NCI-H748 (cell line): ENCODE data around the gene ULK3.

ENCODE experiments used
- DNase-seq: peaks from one replicate; lab custom pipeline; 2025; ENCODE audit not compliant: unreplicated experiment; lab: John Stamatoyannopoulos, UW

The ULK3 gene

DNA sequence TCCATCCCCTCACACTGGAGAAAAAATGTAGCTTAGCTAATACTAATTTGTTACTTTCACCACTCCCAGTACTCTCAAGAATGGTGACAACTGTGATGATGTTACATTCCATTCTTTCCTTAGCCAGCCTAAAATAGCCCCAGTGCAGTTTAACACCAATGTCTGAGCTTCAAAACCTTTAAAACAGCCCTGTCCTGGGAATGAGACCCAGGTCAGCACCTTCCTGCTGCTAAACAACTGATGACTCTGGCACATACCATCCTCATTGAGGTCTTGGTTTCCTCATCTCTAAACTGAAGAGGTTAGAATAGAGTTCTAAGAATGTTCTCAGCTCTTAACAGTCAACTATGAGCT, 26.4 kb upstream of the ULK3 start:
- DNase-seq, result no peak

DNA sequence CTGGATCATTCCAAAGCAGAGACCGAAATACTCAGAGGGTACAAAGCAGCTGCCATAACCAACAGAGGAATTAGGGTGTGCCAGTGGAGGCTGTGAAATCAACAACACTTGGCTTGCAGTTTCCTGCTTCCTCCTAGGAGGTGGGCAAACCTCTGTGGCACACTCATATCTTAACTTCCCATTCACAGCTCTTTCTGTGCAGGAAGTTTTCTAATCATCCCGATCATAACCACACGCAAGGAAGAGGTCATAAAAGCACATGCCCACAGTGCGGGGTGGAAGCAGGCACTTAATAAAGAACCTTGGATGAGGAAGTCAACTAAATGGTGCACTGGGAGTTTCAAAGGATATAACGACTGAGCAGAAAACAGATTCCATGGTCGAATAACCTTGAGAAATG, 25.1 kb upstream of the ULK3 start:
- DNase-seq, result no peak

DNA sequence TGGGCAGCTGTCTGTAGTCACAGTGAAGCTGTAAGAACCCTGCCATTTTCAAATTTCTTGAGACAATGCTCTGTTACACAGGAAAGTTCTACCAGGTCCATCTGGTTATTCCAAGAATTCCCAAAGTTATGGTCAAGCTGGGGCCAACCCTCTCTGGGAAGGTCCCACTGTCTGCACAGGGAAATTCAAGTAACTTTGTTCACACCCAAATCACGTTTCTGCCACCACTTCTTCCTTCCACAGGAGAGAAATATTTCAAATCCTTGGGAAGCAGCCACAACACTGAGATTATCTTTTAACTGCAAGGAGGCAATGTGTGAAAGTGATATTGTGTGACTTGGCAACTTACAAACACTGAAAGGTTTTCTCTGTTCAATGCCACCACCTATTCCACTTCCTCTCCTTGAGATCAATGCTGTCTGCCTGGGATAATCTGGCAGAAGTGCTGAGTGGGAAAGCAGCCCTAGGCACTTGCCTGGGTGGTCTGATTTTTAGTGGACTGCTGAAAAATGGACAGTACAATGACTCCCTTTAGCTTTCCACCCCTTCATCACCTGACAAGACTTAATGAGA, 24.6 kb upstream of the ULK3 start:
- DNase-seq, result no peak

DNA sequence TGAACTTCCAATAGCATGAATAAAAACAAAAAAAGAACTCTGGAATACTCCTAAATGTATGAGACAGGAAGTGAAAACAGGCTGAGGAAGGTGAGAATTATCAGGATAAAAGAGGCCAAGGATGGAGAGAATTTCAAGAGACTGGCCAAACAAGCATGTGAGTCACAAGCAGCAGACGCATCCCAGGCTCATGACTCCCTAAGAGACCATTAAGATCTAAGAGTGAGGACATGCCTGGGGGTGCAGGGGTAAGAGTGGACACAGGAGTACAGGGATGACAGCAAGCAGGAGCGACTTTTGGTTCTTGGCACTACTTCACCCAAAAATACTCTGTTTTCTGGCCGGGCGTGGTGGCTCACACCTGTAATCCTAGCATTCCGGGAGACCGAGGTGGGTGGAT, 23.1 kb upstream of the ULK3 start:
- no peak for DNase-seq

DNA sequence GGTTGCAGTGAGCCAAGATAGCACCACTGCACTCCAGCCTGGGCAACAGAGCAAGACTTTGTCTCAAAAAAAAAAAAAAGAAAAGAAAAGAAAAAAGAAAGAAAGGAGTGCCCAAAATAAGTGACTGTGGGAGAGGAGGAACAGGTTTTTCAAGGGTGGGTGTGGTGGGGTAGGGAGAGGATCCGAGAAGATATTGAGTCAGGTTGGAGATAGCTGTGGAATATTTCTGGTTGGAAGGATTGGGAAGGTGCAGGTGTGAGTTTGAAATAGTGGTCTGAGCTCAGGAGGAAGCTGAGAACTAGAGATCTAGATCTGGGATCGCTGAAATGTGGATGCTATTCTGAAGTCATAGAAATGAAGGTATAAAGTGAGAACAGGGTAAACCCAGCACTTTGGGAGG, 22.4 kb upstream of the ULK3 start:
- no peak for DNase-seq

DNA sequence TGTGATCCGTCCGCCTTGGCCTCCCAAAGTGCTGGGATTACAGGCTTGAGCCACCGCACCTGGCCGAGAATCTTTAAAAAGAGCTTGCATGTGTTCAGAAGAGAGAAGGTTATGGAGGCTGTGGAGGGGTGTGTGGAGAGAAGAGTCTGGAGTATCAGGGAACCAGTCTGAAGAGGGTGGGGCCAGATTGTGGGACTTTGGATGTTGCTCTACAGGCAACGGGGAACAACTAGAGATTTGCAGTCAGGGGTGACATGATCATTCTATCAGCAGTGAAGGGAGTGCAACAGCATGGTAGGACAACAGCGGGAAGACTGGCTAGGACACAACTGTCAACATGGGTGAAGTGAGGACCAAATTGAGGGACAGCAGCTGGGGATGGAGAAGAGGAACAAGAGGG, 21.3 kb upstream of the ULK3 start:
- DNase-seq, result no peak

DNA sequence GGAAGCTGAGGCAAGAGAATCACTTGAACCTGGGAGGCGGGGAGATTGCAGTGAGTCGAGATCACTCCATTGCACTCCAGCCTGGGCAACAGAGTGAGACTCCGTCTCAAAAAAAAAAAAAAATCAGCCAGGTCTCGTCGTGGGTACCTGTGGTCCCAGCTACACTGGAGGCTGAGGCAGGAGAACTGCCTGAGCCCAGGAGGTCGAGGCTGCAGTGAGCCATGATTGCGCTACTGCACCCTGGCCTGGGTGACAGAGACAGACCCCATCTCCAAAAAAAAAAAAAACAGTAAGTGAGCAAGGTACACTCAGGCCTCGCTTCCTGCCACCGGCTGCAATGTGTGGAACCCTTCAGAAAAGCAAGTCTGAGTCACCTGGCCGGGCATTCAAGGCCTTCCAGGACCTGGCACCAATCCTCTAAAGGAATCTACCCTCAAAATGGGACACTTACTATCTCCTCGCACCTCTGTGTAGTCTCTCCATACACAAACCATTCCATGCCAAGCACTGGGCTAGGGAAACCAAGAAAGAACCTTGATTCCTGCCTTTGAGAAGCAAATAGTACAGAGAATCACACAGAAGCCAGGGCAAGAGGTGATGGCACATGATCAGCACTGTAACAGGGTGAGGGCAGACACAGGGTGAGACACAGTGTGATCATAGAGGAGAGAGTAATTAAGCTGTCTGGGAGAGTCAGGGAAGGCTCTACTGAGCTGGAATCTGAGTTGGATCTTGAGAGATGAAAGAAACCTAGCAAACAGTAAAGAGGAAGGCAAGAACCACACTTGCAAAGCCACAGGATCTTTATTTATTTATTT, 20.5 kb upstream of the ULK3 start:
- no peak for DNase-seq

DNA sequence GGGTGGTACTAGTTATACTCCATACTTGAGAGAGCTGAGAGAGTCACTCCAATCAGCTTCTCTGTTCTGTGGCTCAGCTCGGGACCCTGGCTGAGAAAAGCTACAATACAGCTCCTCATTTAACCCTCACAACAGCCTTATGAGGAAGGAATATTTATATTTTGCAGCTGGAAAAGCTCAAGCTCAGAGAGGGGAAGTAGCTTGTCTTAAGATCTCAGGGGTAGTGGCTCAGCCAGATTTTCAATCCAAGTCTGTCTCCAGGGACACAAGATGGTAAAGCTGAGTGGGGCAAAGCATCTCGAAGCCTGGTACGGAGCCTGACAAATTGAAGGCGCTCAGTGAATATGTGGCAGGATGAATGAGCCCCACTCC, 15.4 kb upstream of the ULK3 start:
- no peak for DNase-seq

DNA sequence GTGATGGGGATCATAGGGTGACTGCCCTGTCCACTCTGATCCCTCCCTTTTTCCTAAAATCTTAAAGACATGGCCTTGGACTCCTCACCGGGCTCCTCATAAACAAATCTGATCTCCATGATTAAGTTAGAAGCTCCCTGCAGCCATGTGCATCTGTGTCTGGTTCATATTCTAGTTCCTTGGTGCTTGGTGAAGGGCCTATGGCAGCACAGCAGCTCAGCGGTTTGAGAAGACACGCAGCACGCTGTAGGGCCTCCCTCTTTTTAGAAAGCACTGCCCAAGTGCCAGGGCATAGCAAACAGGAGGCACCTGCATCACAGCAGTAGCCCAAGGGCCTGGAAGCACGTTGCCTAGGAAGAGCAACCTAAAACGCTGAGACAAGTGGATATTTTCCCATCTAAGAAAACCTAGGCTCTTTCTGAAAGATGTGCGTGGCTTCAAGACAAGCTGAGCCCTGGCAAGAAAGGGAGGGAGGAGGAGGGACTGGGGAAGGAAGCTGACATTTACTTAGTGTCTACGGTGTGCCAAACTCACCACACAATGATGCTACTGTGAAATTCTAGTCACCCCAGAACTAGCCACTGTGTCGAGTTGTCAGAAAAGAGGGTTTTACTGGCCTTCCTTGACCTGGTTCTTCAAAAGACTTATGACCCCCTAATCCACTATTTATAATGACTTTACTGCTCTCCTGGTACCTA, 14.9 kb upstream of the ULK3 start:
- DNase-seq, result no peak

DNA sequence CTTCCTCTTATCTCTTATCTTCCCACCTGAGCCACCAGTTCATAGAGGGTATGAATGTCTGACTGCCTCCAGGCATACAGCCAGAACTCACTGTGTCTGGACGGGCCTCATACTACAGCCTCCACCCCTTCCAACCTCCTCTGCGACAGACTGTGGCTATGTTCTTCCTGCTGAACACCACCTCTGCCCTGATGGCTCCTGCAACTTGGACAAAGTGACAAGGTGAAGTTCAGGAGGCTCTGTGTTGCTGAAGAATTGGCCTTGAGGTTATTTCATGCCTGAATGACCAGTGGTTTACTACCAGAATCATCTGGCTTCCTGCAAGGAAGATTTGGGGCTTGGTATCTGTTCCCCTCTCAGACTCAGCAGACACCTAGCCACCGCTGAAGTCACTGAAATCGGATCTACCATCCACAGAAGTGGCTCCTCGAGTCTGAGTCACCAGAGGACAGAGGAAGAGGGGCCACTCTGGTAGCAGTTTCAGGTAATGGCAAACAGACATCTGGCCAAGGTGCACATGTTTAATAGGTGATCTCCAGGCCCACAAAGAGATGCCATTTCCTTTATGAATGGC, 14.2 kb upstream of the ULK3 start:
- no peak for DNase-seq

DNA sequence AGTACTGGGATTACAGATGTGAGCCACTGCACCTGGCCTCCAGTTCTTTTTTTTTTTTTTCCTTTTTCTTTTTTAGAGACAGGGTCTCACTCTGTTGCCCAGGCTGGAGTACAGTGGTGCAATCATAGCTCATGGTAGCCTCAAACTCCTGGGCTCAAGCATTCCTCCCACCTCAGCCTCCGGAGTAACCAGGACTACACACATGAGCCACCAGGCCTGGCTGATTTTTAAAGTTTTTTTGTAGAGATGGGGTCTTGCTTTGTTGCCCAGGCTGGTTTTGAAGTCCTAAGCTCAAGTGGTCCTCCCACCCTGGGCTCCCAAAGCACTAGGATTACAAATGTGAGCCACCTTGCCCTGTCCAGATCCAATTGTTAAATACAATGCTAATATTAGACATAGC, 13.6 kb upstream of the ULK3 start:
- DNase-seq, result no peak

DNA sequence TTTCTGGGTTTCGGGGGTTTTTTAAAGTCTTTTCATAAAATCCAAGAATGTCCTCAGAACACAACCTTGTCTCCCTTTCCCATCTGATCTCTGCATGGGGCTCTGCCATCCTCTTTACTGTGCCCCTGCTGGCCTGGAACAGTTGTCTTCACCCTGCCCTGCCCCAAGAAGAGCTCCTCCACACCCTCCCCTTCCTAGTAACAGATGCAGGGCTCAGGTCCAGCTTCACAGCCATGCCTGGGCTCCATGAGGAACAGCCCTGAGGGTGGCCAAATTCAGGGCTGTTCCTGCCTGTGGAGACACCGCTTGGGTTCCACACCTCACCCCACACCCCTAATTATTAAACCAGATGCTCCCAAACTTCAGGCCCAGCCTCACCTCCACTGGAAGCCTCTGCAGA, 12.9 kb upstream of the ULK3 start:
- DNase-seq, result no peak

DNA sequence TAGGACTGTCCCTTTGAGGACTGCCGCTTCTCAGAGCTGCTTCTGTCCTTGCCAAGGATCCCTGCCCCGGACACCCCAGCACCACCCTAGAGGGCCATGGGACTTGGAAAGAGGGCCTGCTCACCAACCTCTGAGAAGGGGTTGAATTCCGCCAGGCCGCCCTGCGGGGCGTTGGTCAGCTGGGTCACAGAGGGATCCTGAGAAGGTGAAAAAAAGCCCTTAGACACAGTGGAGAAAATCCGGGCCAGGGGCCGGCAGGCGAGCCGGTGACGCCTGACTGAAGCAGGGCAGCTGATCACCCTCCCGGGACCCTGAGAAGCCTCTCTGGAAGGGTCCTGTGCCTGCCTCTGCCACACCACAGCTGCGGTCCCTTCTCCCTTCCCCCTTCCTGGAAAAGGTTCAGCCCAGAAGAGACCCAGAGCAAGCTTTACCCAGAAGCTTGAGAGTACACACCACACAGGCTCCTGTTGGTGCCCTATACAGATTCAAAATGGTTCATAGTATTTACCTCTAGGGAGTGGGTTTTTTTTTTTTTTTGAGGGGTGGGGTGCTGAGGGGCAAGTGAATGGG, 11.6 kb upstream of the ULK3 start:
- no peak for DNase-seq

DNA sequence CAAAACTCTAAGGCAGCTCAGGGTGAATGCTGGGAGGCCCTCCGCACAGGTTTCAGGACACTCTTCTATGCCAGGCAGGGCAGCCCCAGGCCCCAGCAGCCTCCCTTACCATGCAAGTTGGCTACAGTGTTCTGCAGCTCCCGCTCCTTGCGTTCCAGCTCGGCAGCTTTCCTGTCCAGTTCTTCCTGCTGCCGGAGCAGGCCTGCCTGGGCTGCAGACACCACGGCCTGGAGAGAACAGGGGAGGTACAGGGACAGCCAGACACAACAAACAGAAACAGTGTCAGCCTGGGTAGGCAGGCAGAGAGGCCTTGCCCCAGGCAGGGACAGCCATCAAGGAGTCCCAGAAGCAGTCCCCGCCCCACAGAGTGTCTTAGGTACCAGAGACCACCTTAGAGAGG, 9.0 kb upstream of the ULK3 start:
- DNase-seq, result no peak

DNA sequence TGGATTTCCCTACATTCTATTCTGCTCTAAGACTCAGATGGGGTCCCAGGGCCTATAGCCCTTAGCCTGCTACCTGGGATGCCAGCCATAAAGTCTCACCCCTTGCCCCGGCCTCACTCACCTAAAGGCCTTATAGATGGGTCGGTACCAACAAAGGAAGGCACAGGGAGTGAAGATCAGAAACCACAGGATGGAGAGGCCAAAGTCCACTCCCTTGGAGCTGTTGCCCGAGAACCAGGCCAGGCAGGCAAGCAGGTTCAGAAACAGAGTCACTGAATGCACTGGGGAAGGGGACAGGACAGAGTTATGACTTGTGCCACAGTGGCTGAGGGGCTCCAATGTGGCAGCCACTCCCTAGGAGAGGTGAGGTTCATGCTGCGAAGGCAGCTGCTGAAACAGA, 7.4 kb upstream of the ULK3 start:
- DNase-seq, result no peak

DNA sequence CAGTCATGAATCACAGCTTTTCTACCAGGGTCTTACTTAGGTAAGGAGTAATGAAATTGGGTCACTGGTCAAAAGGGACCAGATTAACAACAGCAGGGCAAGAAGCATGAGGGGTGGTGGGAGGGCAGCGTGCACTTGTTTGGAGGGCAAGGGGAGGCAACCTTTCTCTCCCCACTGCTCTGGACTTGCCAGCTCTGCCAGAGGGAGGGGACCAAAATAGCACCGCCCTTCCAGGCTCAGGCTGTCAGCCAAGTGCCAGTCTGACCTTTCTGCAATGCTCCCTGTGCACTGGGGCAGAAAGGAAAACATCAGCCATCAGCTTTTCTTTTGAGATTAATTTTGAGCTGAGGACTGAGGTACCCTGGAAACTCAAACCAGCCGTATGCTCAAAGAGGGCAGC, 4.5 kb upstream of the ULK3 start:
- DNase-seq, result no peak

DNA sequence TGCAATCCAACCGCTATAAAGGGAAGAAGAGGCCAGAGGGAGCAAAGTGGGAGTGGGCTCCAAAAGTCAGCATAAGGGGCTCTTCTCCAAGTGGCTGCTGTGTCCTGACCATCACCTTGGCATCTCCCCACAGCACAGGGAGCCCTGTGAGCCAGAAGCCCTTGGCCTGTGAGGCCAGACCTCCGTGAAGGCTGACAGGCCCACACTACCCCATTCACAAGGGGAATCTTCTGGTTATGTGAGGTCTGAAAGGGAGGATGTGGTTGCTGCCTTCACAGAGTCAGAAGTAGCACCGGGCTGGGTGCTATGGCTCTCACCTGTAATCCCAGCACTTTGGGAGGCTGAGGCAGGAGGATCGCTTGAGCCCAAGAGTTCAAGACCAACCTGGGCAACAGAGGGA, 2.6 kb upstream of the ULK3 start:
- DNase-seq, result no peak

DNA sequence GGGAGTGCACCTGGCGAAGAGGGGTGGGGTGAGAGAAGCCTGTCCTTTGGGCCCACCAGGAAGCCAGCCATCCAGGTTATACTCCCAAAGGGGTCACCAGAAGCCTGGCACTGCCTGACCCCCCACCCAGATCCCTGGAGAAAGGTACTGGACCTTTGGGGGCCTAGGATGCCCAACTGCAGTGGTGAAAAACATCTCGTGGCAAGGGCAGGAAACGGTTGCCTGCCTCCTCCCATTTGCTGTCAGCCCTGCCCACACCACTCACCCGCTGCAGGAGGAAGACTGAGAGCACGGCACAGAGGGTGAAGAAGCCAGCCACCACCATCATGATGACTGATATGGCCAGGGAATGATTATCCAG, 2.2 kb upstream of the ULK3 start:
- DNase-seq, result no peak

DNA sequence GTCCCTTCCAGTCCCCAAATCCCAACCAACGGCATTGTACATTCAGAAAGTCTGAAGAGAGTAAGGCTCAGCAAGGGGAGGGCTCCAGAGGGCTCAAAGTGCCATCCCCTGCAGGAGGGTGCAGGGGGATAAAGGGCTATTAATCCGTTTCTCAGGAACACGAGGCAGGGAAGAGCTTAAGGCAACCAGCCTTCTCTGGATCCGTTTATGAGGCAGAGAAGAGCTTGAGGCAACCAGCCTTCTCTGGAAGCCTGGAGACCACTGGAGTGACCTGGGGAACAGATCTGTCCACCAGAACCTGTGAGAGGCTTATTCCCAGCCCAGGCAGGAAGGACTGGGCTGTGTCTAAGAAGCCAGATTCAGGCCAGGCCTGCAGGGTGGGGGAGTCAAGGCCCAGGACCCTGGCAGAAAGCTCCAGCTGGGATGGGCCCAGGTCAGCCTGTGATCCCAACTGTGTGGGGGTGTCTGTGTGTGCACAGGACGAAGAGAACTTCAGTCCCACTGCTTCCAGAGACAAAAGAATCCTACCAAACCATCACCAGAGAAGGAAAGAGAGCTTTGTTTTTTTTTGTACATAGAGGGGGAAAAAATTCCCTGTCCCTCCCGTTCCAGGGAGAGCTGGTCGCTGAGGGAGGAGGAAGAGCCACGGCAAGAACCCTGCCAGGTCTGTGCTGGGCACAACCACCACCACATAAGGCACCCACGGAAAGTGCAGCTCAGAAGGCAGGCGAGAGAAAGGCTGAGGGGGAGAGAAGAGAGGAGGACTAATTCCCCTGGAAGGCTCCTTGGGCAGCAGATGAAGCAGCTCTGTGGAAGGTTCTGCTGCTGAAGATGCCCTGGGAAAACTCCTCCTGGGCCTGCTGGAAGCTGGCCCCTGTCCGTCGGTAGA, 1.6 kb upstream of the ULK3 start:
- no peak for DNase-seq

DNA sequence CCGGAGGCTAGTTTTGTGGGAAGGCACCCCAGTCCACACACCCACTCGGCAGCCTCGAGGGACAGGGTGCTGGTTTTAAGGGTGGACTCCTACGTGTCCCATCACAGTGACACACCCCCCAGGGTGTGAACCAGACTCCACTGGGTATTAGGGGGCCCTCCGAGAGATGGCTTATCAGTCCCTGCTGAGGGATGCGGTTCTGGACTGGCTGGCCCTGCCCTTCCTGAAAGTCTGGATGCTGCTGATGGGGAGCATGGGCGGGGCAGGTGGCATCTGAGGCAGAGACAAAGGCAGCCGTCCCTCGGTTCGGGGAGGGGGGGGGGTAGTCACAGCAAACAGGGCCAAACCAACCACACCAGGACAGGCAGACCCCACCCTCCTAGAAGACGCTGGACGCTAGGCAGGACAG, 939 bp upstream of the ULK3 start:
- no peak for DNase-seq

DNA sequence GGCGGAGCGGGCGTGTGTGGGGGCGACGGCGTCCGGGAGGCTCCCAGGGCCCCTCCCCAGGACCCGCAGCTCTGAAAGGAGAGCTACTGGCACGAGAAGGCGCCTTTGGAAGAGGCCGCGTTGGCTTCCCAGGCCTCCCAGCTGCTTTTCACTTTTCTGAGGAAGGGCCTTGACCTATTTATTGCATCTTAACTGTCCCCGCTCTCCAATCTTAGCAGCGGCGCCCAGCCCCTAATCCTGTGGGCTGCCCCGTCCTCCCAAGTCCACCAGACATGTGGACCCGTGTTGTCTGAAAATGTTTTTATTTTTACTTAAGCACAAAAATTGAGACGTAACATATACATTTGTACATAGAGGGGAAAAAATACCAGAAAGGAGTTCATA, 481 bp upstream of the ULK3 start:
- no peak for DNase-seq
